ENCODE measurements around the gene MTA2.
A peak's percentile ranks its signal among the peaks of the same experiment; 100 is the strongest.

Gene MTA2

GRCh38 chr11:62612366-62613290 lies 11.0 kb upstream of the MTA2 start, which contains the start of the genes EML3 and ROM1:
Gene EML3, minus strand, starts transcription at chr11:62612775. Its CDS starts 318 bp downstream, at chr11:62612457.
Gene ROM1, plus strand, starts transcription at chr11:62613257. Its CDS starts 25 bp downstream, at chr11:62613282.
- Histone ChIP-seq H3K4me1 (ENCODE audit: control insufficient read depth in 2 of 2, insufficient read depth in 2 of 2, low read length in 2 of 2) (peaks cover 12 to 13% of the 10 kb centered on the region in 2 donors), H3K9me3 (ENCODE audit: control insufficient read depth in 2 of 2, low read length in 2 of 2) (no peaks in the 10 kb centered on the region), H3K27ac (ENCODE audit: low read depth in 2 of 2, low read length in 2 of 2) (peak within 1 kb of the TSS; percentile 82 to 84), H3K9ac (ENCODE audit: low read depth in 1 of 2, low read length in 2 of 2) (peak within 1 kb of the TSS; percentile 79 to 81), H3K4me3 (ENCODE audit: low read length in 2 of 2) (peak within 1 kb of the TSS; percentile 85 to 90), H3K36me3 (ENCODE audit: control insufficient read depth in 2 of 2, insufficient read depth in 2 of 2, low read length in 2 of 2) (peaks cover 10 to 16% of the 10 kb centered on the region in 2 donors), H3K27me3 (ENCODE audit: control insufficient read depth in 2 of 2, insufficient read depth in 2 of 2, low read length in 2 of 2) (no peaks in the 10 kb centered on the region)

DNA sequence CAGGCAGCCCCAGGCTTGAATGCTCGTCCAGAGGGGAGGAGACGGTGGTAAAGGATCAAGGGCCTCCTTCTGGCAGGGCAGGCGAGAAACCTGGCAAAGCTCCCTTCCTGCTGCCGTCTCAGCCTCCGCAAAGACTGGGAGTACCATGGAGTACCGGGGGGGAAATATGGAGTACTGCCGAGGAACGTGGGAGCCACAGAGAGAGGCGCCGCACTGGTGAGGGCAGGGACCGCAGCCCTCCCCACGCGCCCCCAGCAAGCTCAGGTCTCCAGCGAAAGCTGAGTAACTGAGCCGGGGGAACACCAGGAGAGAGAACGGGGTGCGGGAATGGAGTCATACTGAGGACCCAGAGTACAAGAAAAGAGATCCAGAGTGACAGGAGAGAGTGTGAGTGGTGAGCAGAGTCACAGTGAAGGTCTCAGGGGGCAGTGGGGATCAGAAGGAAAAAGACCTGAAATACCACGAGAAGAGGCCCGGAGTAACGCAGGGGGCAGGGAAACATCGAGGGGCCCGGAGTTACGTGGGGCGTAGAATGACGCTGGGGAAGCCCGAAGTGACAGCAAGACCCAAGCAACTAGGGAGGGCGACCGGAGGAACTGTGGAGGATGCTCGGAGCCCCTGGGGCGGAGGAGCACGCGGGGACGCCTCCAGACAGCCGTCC lies 10.2 kb upstream of the MTA2 start:
- H3K27ac ChIP-seq (ENCODE audit: low read depth in 2 of 2, low read length in 2 of 2) = peak overlapping the region; percentile 82 to 84
- H3K9me3 ChIP-seq (ENCODE audit: control insufficient read depth in 2 of 2, low read length in 2 of 2) = no peaks in the 10 kb centered on the region
- peak overlapping the region; percentile 79 to 81 for H3K9ac ChIP-seq (ENCODE audit: low read depth in 1 of 2, low read length in 2 of 2)
- H3K4me1 ChIP-seq (ENCODE audit: control insufficient read depth in 2 of 2, insufficient read depth in 2 of 2, low read length in 2 of 2) = peaks cover 12 to 13% of the 10 kb centered on the region in 2 donors
- H3K4me3 ChIP-seq (ENCODE audit: low read length in 2 of 2) = peak overlapping the region; percentile 85 to 90
- peaks cover 10 to 13% of the 10 kb centered on the region in 2 donors for H3K36me3 ChIP-seq (ENCODE audit: control insufficient read depth in 2 of 2, insufficient read depth in 2 of 2, low read length in 2 of 2)
- no peaks in the 10 kb centered on the region for H3K27me3 ChIP-seq (ENCODE audit: control insufficient read depth in 2 of 2, insufficient read depth in 2 of 2, low read length in 2 of 2)

DNA sequence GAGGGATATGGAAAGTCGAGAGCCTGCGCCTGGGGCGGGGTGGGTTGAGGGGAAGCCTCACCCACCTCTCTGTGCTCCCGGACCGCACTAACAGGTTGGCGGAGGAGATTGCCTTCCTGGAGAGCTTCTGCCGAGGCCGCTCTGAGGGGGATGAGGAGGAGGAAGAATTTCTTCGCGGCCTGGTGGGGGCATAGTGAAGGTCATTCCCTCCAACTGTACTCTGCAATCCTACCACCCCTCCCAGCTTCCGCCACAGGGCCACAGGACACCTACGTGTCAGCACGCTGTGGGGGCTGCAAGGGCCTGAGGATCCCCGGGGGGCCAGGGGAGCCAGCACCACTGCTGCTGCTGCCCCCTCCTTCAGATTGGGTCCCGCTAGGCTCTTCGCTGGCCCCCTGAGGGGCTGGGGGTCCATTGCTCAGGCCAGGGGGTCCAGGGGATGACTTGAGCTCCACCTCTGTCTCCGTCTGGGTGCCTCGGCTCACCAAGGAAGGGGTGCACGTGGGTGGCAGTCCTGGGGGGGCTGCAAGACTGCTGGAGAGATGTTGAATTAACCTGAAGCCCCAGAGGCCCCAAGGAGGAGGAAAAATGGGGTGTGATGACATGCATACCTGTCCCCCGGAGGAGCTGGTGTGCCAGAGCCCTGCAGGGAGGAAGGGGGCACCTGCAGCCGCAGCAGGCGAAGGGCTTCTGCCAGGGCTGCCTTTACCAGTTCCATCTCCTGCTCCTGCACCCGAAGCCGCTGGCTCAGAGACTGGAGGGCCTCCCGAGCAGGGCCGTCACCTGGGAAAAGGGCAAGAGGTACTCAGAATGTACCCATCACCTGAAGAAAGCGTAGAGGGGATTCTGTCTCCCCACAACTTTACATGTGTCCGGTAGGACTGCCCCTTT lies 9.4 kb upstream of the MTA2 start:
- H3K27ac ChIP-seq (ENCODE audit: low read depth in 2 of 2, low read length in 2 of 2) = peak overlapping the region; percentile 82 to 84
- peak overlapping the region; percentile 38 to 79 for H3K9ac ChIP-seq (ENCODE audit: low read depth in 1 of 2, low read length in 2 of 2)
- H3K36me3 ChIP-seq (ENCODE audit: control insufficient read depth in 2 of 2, insufficient read depth in 2 of 2, low read length in 2 of 2) = peaks cover 10 to 13% of the 10 kb centered on the region in 2 donors
- H3K9me3 ChIP-seq (ENCODE audit: control insufficient read depth in 2 of 2, low read length in 2 of 2) = no peaks in the 10 kb centered on the region
- peak overlapping the region; percentile 85 to 90 for H3K4me3 ChIP-seq (ENCODE audit: low read length in 2 of 2)
- H3K4me1 ChIP-seq (ENCODE audit: control insufficient read depth in 2 of 2, insufficient read depth in 2 of 2, low read length in 2 of 2) = peaks cover 12 to 13% of the 10 kb centered on the region in 2 donors
- no peaks in the 10 kb centered on the region for H3K27me3 ChIP-seq (ENCODE audit: control insufficient read depth in 2 of 2, insufficient read depth in 2 of 2, low read length in 2 of 2)

DNA sequence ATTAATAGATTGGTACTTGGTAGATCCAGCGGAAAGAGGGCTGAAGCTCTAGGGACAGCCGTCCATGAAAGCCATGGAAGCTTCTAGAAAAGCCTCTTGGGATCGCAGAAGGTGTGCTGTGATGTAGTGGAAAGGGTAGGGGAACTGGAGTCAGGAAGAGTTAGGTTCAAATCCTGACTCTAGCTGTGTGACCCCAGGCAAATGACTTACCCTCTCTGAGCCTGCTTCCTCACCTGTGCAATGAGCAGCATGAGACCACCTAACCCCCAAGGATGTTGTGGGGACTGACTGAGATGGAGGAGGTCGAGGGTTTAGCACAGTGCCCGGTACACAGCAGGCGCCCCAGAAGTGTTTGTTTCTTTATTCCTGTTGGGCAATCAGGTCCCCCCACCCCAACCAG lies 8.7 kb upstream of the MTA2 start:
- H3K27ac ChIP-seq (ENCODE audit: low read depth in 2 of 2, low read length in 2 of 2) = no peak overlapping the region
- no peak overlapping the region for H3K4me3 ChIP-seq (ENCODE audit: low read length in 2 of 2)
- H3K27me3 ChIP-seq (ENCODE audit: control insufficient read depth in 2 of 2, insufficient read depth in 2 of 2, low read length in 2 of 2) = no peaks in the 10 kb centered on the region
- H3K9ac ChIP-seq (ENCODE audit: low read depth in 1 of 2, low read length in 2 of 2) = no peak overlapping the region
- H3K4me1 ChIP-seq (ENCODE audit: control insufficient read depth in 2 of 2, insufficient read depth in 2 of 2, low read length in 2 of 2) = peaks cover 12 to 13% of the 10 kb centered on the region in 2 donors
- peaks cover 14 to 16% of the 10 kb centered on the region in 2 donors for H3K36me3 ChIP-seq (ENCODE audit: control insufficient read depth in 2 of 2, insufficient read depth in 2 of 2, low read length in 2 of 2)
- H3K9me3 ChIP-seq (ENCODE audit: control insufficient read depth in 2 of 2, low read length in 2 of 2) = no peaks in the 10 kb centered on the region

DNA sequence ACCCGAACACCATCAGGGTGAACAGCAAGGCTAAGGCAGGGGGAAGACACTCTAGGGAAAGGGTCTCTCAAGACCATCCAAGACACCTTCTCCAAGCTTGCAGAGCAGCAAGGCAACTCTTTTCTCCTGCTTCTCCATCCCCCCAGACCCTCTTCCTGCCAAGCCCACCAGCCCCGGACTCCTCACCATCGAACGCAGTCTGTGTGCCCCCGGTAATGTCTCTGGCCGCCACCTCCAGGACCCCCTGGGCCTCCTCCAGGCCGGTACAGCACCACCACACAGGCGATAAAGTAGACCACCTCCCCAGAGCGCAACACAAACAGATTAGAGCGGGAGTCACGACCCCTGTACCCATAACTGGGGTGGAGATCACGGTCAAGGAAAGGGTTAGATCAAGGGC lies 7.1 kb upstream of the MTA2 start:
- Histone ChIP-seq H3K4me1 (ENCODE audit: control insufficient read depth in 2 of 2, insufficient read depth in 2 of 2, low read length in 2 of 2) (peaks cover 12 to 18% of the 10 kb centered on the region in 2 donors), H3K36me3 (ENCODE audit: control insufficient read depth in 2 of 2, insufficient read depth in 2 of 2, low read length in 2 of 2) (peaks cover 16 to 21% of the 10 kb centered on the region in 2 donors)

GRCh38 chr11:62607714-62608113 lies 6.0 kb upstream of the MTA2 start:
- Histone ChIP-seq H3K9me3 (ENCODE audit: control insufficient read depth in 2 of 2, low read length in 2 of 2) (no peaks in the 10 kb centered on the region), H3K9ac (ENCODE audit: low read depth in 1 of 2, low read length in 2 of 2) (no peak overlapping the region), H3K4me3 (ENCODE audit: low read length in 2 of 2) (no peak overlapping the region), H3K36me3 (ENCODE audit: control insufficient read depth in 2 of 2, insufficient read depth in 2 of 2, low read length in 2 of 2) (peaks cover 16 to 22% of the 10 kb centered on the region in 2 donors), H3K27ac (ENCODE audit: low read depth in 2 of 2, low read length in 2 of 2) (no peak overlapping the region), H3K4me1 (ENCODE audit: control insufficient read depth in 2 of 2, insufficient read depth in 2 of 2, low read length in 2 of 2) (peaks cover 14 to 21% of the 10 kb centered on the region in 2 donors), H3K27me3 (ENCODE audit: control insufficient read depth in 2 of 2, insufficient read depth in 2 of 2, low read length in 2 of 2) (no peaks in the 10 kb centered on the region)

More for the DNA sequence above, 7.1 kb upstream of the MTA2 start:
- H3K9me3 ChIP-seq (ENCODE audit: control insufficient read depth in 2 of 2, low read length in 2 of 2) = no peaks in the 10 kb centered on the region
- H3K4me3 ChIP-seq (ENCODE audit: low read length in 2 of 2) = no peak overlapping the region
- H3K27me3 ChIP-seq (ENCODE audit: control insufficient read depth in 2 of 2, insufficient read depth in 2 of 2, low read length in 2 of 2) = no peaks in the 10 kb centered on the region
- no peak overlapping the region for H3K9ac ChIP-seq (ENCODE audit: low read depth in 1 of 2, low read length in 2 of 2)
- H3K27ac ChIP-seq (ENCODE audit: low read depth in 2 of 2, low read length in 2 of 2) = no peak overlapping the region

DNA sequence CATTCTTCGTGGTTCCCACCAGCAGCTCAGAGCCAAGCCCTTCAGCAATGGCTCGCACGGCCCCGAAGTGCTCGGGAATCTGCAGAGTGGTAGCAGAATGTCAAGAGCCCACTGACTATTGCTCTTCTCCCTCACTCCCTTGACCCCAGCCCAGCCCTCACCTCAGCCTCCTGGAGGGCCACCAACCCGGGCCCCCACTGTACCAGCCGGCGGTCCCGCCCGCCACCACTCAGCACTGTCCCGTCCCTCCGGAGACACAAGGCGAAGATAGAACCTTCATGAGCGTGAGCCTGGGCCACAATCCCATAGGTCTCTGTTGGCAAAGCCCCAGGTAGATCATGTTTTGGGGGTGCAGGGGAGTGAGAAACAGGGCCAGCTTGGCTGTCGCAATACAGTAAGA lies 4.2 kb upstream of the MTA2 start:
- Histone ChIP-seq H3K27me3 (ENCODE audit: control insufficient read depth in 2 of 2, insufficient read depth in 2 of 2, low read length in 2 of 2) (no peaks in the 10 kb centered on the region), H3K27ac (ENCODE audit: low read depth in 2 of 2, low read length in 2 of 2) (no peak overlapping the region), H3K9ac (ENCODE audit: low read depth in 1 of 2, low read length in 2 of 2) (no peak overlapping the region), H3K4me3 (ENCODE audit: low read length in 2 of 2) (no peak overlapping the region), H3K9me3 (ENCODE audit: control insufficient read depth in 2 of 2, low read length in 2 of 2) (no peaks in the 10 kb centered on the region), H3K4me1 (ENCODE audit: control insufficient read depth in 2 of 2, insufficient read depth in 2 of 2, low read length in 2 of 2) (peaks cover 7 to 15% of the 10 kb centered on the region in 2 donors), H3K36me3 (ENCODE audit: control insufficient read depth in 2 of 2, insufficient read depth in 2 of 2, low read length in 2 of 2) (peaks cover 16 to 22% of the 10 kb centered on the region in 2 donors)

GRCh38 chr11:62605467-62605866 lies 3.8 kb upstream of the MTA2 start:
- Histone ChIP-seq H3K27ac (ENCODE audit: low read depth in 2 of 2, low read length in 2 of 2) (no peak overlapping the region), H3K9me3 (ENCODE audit: control insufficient read depth in 2 of 2, low read length in 2 of 2) (no peaks in the 10 kb centered on the region), H3K4me1 (ENCODE audit: control insufficient read depth in 2 of 2, insufficient read depth in 2 of 2, low read length in 2 of 2) (peaks cover 8 to 17% of the 10 kb centered on the region in 2 donors), H3K27me3 (ENCODE audit: control insufficient read depth in 2 of 2, insufficient read depth in 2 of 2, low read length in 2 of 2) (no peaks in the 10 kb centered on the region), H3K9ac (ENCODE audit: low read depth in 1 of 2, low read length in 2 of 2) (no peak overlapping the region), H3K36me3 (ENCODE audit: control insufficient read depth in 2 of 2, insufficient read depth in 2 of 2, low read length in 2 of 2) (peaks cover 14 to 22% of the 10 kb centered on the region in 2 donors), H3K4me3 (ENCODE audit: low read length in 2 of 2) (no peak overlapping the region)

GRCh38 chr11:62604460-62605120 lies 2.9 kb upstream of the MTA2 start:
- peaks cover 12 to 17% of the 10 kb centered on the region in 2 donors for H3K36me3 ChIP-seq (ENCODE audit: control insufficient read depth in 2 of 2, insufficient read depth in 2 of 2, low read length in 2 of 2)

More at GRCh38 chr11:62604460-62605120, 2.9 kb upstream of the MTA2 start:
- Histone ChIP-seq H3K27ac (ENCODE audit: low read depth in 2 of 2, low read length in 2 of 2) (no peak overlapping the region), H3K27me3 (ENCODE audit: control insufficient read depth in 2 of 2, insufficient read depth in 2 of 2, low read length in 2 of 2) (no peaks in the 10 kb centered on the region), H3K9ac (ENCODE audit: low read depth in 1 of 2, low read length in 2 of 2) (no peak overlapping the region), H3K9me3 (ENCODE audit: control insufficient read depth in 2 of 2, low read length in 2 of 2) (no peaks in the 10 kb centered on the region), H3K4me3 (ENCODE audit: low read length in 2 of 2) (no peak overlapping the region), H3K4me1 (ENCODE audit: control insufficient read depth in 2 of 2, insufficient read depth in 2 of 2, low read length in 2 of 2) (peaks cover 17 to 26% of the 10 kb centered on the region in 2 donors)

All from mucosa of rectum (tissue), 2 donors.